Iris pigment epithelial cell (primary cell): Measurements from ENCODE around the gene COMMD1.

Experiments
- DNase-seq: peaks from one replicate; pipeline ENCODE4 v3.0.0-alpha.2; 2011; ENCODE audit warnings: low read depth

Gene COMMD1

GRCh38 chr2:62178741-62179271 is 273.3 kb downstream of the COMMD1 start:
- DNase-seq = peak; percentile 31

GRCh38 chr2:62180975-62181374 is 275.5 kb downstream of the COMMD1 start:
- DNase-seq = no peak

- DNase-seq = no peak
Observed at GRCh38 chr2:62181843-62182242, 276.4 kb downstream of the COMMD1 start.

DNA sequence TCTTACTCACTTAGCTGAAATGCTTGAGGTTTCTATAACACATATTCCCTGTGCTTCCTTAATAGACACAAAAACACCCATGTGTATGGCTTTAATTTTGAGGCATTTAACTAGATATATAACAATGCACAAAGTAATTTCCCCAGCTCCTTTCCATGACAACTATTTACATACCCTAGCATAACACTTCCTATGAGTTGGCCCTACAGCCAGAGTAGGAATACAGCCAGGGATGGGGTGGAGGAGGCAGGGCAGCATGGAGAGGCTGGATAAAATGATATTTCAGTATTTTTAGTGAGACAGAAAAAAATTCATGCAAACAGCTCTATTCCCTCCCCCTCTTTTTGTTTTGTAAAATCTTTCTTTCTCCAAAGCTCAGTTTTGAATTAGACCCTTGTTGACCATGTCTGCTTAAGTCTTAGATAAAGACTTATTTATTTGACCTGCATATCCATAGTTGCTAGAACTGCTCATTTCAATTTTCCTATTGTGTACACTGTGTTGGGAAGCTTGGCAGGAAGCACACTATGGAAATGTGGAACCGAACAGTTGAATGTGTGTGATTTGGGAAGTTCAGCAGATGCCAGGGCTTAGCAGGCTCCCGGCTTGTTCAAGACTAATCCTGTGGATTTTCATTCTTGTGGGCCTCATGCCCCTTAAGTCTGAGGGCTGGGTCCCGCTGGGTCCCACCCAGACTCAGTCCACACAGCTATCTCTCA is 279.2 kb downstream of the COMMD1 start:
- no peak for DNase-seq
